AG04449 (cell line): ENCODE measurements around the gene CERCAM.

Source experiments
- CTCF ChIA-PET: fragments of 350-600 bp; formaldehyde crosslinking; extraction: SDS; loops from one replicate; lab custom pipeline; 2021; ENCODE audit warnings: antibody characterized with exemption; lab: Yijun Ruan, JAX
- POLR2A ChIA-PET: fragments of 400-600, 350-600 bp; formaldehyde crosslinking; extraction: SDS; loops from one replicate; lab custom pipeline; 2020; ENCODE audit warnings: antibody characterized with exemption, inconsistent platforms; lab: Yijun Ruan, JAX
- DNase-seq: peaks from one replicate; pipeline ENCODE4 v3.0.0-alpha.2; 2010; ENCODE audit warnings: low read depth, low spot score
- H3K4me3 ChIP-seq: 2 replicates; pipeline ENCODE4 v1.5.1; 2011; ENCODE audit warnings: low read depth, mild to moderate bottlenecking, control low read depth, low read length
- TF ChIP-seq, protein P1 (sequence below): IDR thresholded peaks from one replicate; pipeline ENCODE4 v1.5.1; 2011; ENCODE audit warnings: mild to moderate bottlenecking, moderate library complexity, low read length, control low read depth, inconsistent platforms; ENCODE audit not compliant: insufficient read depth; ENCODE audit errors: missing control alignments

CERCAM gene

GRCh38 chr9:128448746-128449145 lies 28.1 kb downstream of the CERCAM start:
- ChIA-PET POLR2A (no interaction called here), CTCF (interaction anchor here (1.1 to 6.5 kb wide), 2 partner anchors 10 to 29 kb away, joined by 4 to 66 read pairs; no protein-coding TSS in a partner anchor)
- DNase-seq: no peak
- TF ChIP-seq, protein P1, sequence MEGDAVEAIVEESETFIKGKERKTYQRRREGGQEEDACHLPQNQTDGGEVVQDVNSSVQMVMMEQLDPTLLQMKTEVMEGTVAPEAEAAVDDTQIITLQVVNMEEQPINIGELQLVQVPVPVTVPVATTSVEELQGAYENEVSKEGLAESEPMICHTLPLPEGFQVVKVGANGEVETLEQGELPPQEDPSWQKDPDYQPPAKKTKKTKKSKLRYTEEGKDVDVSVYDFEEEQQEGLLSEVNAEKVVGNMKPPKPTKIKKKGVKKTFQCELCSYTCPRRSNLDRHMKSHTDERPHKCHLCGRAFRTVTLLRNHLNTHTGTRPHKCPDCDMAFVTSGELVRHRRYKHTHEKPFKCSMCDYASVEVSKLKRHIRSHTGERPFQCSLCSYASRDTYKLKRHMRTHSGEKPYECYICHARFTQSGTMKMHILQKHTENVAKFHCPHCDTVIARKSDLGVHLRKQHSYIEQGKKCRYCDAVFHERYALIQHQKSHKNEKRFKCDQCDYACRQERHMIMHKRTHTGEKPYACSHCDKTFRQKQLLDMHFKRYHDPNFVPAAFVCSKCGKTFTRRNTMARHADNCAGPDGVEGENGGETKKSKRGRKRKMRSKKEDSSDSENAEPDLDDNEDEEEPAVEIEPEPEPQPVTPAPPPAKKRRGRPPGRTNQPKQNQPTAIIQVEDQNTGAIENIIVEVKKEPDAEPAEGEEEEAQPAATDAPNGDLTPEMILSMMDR: no peak
- no peak overlapping the region for H3K4me3 ChIP-seq

- ChIA-PET POLR2A (no interaction called here), CTCF (interaction anchor here (2.6 kb wide), 1 partner anchor 17 kb away, joined by 20 read pairs; no protein-coding TSS in a partner anchor)
- TF ChIP-seq, protein P1: no peak
- no peak overlapping the region for H3K4me3 ChIP-seq
- no peak for DNase-seq
These were observed 34.3 kb downstream of the CERCAM start for GRCh38 chr9:128454991-128455390.

- TF ChIP-seq, protein P1: no peak
- DNase-seq: peak; percentile 49
- ChIA-PET CTCF (interaction anchor here (2.6 kb wide), 1 partner anchor 18 kb away, joined by 20 read pairs; no protein-coding TSS in a partner anchor), POLR2A (interaction anchor here (1.0 kb wide), 1 partner anchor 15 kb away, joined by 4 read pairs; no protein-coding TSS in a partner anchor)
- peak within 1 kb of the TSS; percentile 80 for H3K4me3 ChIP-seq
These were observed 35.4 kb downstream of the CERCAM start, which contains the start of gene ODF2 for GRCh38 chr9:128455849-128456612. Gene ODF2, plus strand, starts transcription at chr9:128456006. Its CDS starts 86 bp downstream, at chr9:128456092.

- TF ChIP-seq, protein P1: no peak
- peak overlapping the region; percentile 80 for H3K4me3 ChIP-seq
- CTCF ChIA-PET: interaction anchor here (3.9 kb wide), 1 partner anchor 18 kb away, joined by 20 read pairs; no protein-coding TSS in a partner anchor
- POLR2A ChIA-PET: interaction anchor here (0.9 kb wide), 1 partner anchor 59 kb away, joined by 4 read pairs; no protein-coding TSS in a partner anchor
- DNase-seq: no peak
These were observed 36.0 kb downstream of the CERCAM start for GRCh38 chr9:128456613-128457061.

- TF ChIP-seq, protein P1: no peak
- DNase-seq: no peak
- peak overlapping the region; percentile 80 for H3K4me3 ChIP-seq
- ChIA-PET POLR2A (interaction anchor here (0.7 to 0.9 kb wide), 2 partner anchors 58 to 60 kb away, joined by 3 to 4 read pairs; no protein-coding TSS in a partner anchor), CTCF (interaction anchor here (1.0 to 3.9 kb wide), 3 partner anchors 10 to 95 kb away, joined by 3 to 20 read pairs (median 3); no protein-coding TSS in a partner anchor)
These were observed 36.5 kb downstream of the CERCAM start for GRCh38 chr9:128457207-128457606.

DNA sequence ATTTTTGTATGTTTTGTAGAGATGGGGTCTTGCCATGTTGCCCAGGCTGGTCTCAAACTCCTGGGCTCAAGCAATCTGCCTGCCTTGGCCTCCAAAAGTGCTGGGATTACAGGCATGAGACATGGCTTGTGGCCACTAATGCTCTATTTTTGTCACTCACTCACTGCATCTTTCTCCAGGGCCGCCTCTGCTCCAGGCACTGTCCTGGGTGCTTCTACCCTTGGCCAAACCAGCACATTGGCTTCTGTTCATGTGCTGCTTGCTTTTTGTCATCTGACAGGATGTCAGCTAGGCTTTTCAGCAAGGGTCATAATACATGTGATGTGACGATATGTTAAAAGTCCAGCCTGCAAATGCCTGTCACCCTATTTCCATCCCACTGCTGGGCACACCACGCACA lies 38.4 kb downstream of the CERCAM start:
- TF ChIP-seq, protein P1: no peak
- ChIA-PET CTCF (interaction anchor here (0.6 to 3.9 kb wide), 2 partner anchors 12 to 21 kb away, joined by 3 to 20 read pairs; no protein-coding TSS in a partner anchor), POLR2A (no interaction called here)
- no peak overlapping the region for H3K4me3 ChIP-seq
- DNase-seq: no peak
